H1 (cell line): ENCODE measurements around the gene NFASC. TPM values are rescaled to one million over a fixed set of nuclear protein-coding genes. Genes with fewer than 3 reads are reported as not detected.

Experiments
- CTCF ChIA-PET: fragments of 300-600 bp; sonication (Branson Sonifier 250); formaldehyde crosslinking; loops from one replicate; lab custom pipeline; 2021; ENCODE audit not compliant: partially characterized antibody; lab: Charles Lee
- POLR2A ChIA-PET: fragments of 300-600 bp; sonication (Branson Sonifier 250); formaldehyde crosslinking; loops from one replicate; lab custom pipeline; 2021; ENCODE audit warnings: inconsistent platforms; ENCODE audit not compliant: partially characterized antibody; lab: Charles Lee
- DNase-seq, 2 experiments: peaks; one replicate each; pipeline versions ENCODE4 v3.0.0 to v3.0.0-alpha.2; 2010 to 2022; ENCODE audit warnings: low spot score in 2 of 2, low read depth in 1 of 2, mixed read lengths in 1 of 2
- FAIRE-seq: peaks from 2 replicates; lab custom pipeline; 2011; peaks lifted over from hg19 to GRCh38; lab: Jason Lieb, UNC
- H2AFZ ChIP-seq: 2 replicates; pipeline ENCODE4 v1.8.1; 2012; ENCODE audit warnings: low read length, inconsistent platforms
- H2AK5ac ChIP-seq: 2 replicates; pipeline ENCODE4 v1.6.1; 2013; ENCODE audit warnings: low read depth, low read length
- H2BK120ac ChIP-seq: replicated peaks from 2 replicates; pipeline ENCODE3; 2013; ENCODE audit warnings: low read depth, low read length, inconsistent platforms
- H2BK12ac ChIP-seq: 2 replicates; pipeline ENCODE4 v1.6.1; 2013; ENCODE audit warnings: low read depth, low read length
- H2BK15ac ChIP-seq: 2 replicates; pipeline ENCODE4 v1.6.1; 2013; ENCODE audit warnings: low read length
- H2BK20ac ChIP-seq: 2 replicates; pipeline ENCODE4 v1.6.1; 2013; ENCODE audit warnings: low read length
- H2BK5ac ChIP-seq: 2 replicates; pipeline ENCODE4 v1.6.1; 2013; ENCODE audit warnings: low read depth, low read length
- H3K14ac ChIP-seq: 2 replicates; pipeline ENCODE4 v1.6.1; 2013; ENCODE audit warnings: inconsistent platforms; ENCODE audit not compliant: insufficient read length
- H3K18ac ChIP-seq: 2 replicates; pipeline ENCODE4 v1.6.1; 2013; ENCODE audit warnings: low read length; ENCODE audit errors: extremely low read depth
- H3K23ac ChIP-seq: 2 replicates; pipeline ENCODE4 v1.6.1; 2013; ENCODE audit warnings: inconsistent platforms; ENCODE audit not compliant: insufficient read length
- H3K23me2 ChIP-seq: 2 replicates; pipeline ENCODE4 v1.6.1; 2013; ENCODE audit warnings: low read depth, low read length
- H3K27ac ChIP-seq: 2 replicates; pipeline ENCODE4 v1.6.1; 2011; ENCODE audit warnings: low read depth, low read length, inconsistent platforms
- H3K27me3 ChIP-seq, 4 experiments: replicated peaks in 1 of 4; 1 replicate in 1 of 4; 2 replicates in 3 of 4; pipeline versions ENCODE4 v1.6.1 to v1.8.1; 2011 to 2013; ENCODE audit warnings: low read length in 3 of 4, mild to moderate bottlenecking in 3 of 4, inconsistent platforms in 2 of 4, mixed read lengths in 2 of 4, moderate library complexity in 1 of 4; ENCODE audit not compliant: control insufficient read depth in 3 of 4, insufficient read depth in 3 of 4; ENCODE audit errors: extremely low read depth in 1 of 4
- H3K36me3 ChIP-seq, 4 experiments: 2 replicates each; pipeline versions ENCODE4 v1.6.1 to v1.8.1; 2011 to 2013; ENCODE audit warnings: mild to moderate bottlenecking in 4 of 4, low read length in 3 of 4, moderate library complexity in 2 of 4, control low read depth in 1 of 4, inconsistent platforms in 1 of 4; ENCODE audit not compliant: insufficient read depth in 4 of 4, control insufficient read depth in 2 of 4
- H3K4ac ChIP-seq: replicated peaks from 2 replicates; pipeline ENCODE3; 2013; ENCODE audit warnings: low read length, low read depth, mixed read lengths, inconsistent platforms; ENCODE audit not compliant: insufficient read length
- H3K4me1 ChIP-seq, 4 experiments: replicated peaks in 1 of 4; 1 replicate in 1 of 4; 2 replicates in 3 of 4; pipeline versions ENCODE4 v1.6.1 to v1.8.1; 2011 to 2013; ENCODE audit warnings: low read length in 3 of 4, inconsistent platforms in 2 of 4, mixed read lengths in 1 of 4; ENCODE audit not compliant: insufficient read depth in 4 of 4, control insufficient read depth in 3 of 4
- H3K4me2 ChIP-seq, 2 experiments: 2 replicates each; pipeline versions ENCODE4 v1.6.1 to v1.8.1; 2011 to 2013; ENCODE audit warnings: low read depth in 2 of 2, low read length in 2 of 2, control low read depth in 1 of 2, inconsistent platforms in 1 of 2, mild to moderate bottlenecking in 1 of 2; ENCODE audit not compliant: insufficient read depth in 1 of 2
- H3K4me3 ChIP-seq, 4 experiments: fragments of 200-600, 300-600 bp in 1 of 4; sonication (generic), shearing (Covaris generic), sonication (Bioruptor Twin) in 1 of 4; 2 replicates each; pipeline versions ENCODE4 v1.5.1 to v1.8.1; 2011 to 2016; ENCODE audit warnings: low read length in 4 of 4, low read depth in 3 of 4, control low read depth in 2 of 4, inconsistent platforms in 2 of 4, mild to moderate bottlenecking in 2 of 4, mixed read lengths in 1 of 4, moderate library complexity in 1 of 4; ENCODE audit not compliant: insufficient read depth in 2 of 4; ENCODE audit errors: extremely low read depth in 1 of 4
- H3K56ac ChIP-seq: replicated peaks from 2 replicates; pipeline ENCODE3; 2013; ENCODE audit warnings: low read depth, mild to moderate bottlenecking, mixed read lengths, low read length, inconsistent platforms; ENCODE audit not compliant: insufficient read length
- H3K79me1 ChIP-seq: 2 replicates; pipeline ENCODE4 v1.6.1; 2013; ENCODE audit warnings: low read depth, low read length, control low read depth
- H3K79me2 ChIP-seq, 2 experiments: 2 replicates each; pipeline versions ENCODE4 v1.6.1 to v1.8.1; 2012 to 2013; ENCODE audit warnings: low read length in 2 of 2, mild to moderate bottlenecking in 2 of 2, inconsistent platforms in 1 of 2; ENCODE audit not compliant: insufficient read depth in 2 of 2, control insufficient read depth in 1 of 2
- H3K9ac ChIP-seq, 4 experiments: replicated peaks in 1 of 4; 1 replicate in 1 of 4; 2 replicates in 3 of 4; pipeline versions ENCODE4 v1.6.1 to v1.8.1; 2011 to 2013; ENCODE audit warnings: low read depth in 3 of 4, low read length in 3 of 4, control low read depth in 2 of 4, mild to moderate bottlenecking in 2 of 4, moderate library complexity in 2 of 4, inconsistent platforms in 1 of 4; ENCODE audit errors: extremely low read depth in 1 of 4
- H3K9me3 ChIP-seq, 2 experiments: 2 replicates each; pipeline versions ENCODE4 v1.6.1 to v1.8.1; 2012 to 2013; ENCODE audit warnings: mild to moderate bottlenecking in 2 of 2, moderate library complexity in 2 of 2, control low read depth in 1 of 2, inconsistent platforms in 1 of 2, low read depth in 1 of 2, low read length in 1 of 2, mixed read lengths in 1 of 2; ENCODE audit not compliant: insufficient read depth in 2 of 2
- H4K20me1 ChIP-seq, 2 experiments: replicated peaks in 1 of 2; 2 replicates each; pipeline versions ENCODE3 to v1.8.1; 2011 to 2013; ENCODE audit warnings: inconsistent platforms in 2 of 2, low read length in 2 of 2, mild to moderate bottlenecking in 1 of 2; ENCODE audit not compliant: insufficient read depth in 2 of 2, control insufficient read depth in 1 of 2
- H4K5ac ChIP-seq: 2 replicates; pipeline ENCODE4 v1.6.1; 2013; ENCODE audit warnings: low read length, low read depth, mixed read lengths, inconsistent platforms; ENCODE audit not compliant: insufficient read length
- H4K8ac ChIP-seq: 2 replicates; pipeline ENCODE4 v1.8.0; 2013; ENCODE audit warnings: mild to moderate bottlenecking, moderate library complexity, low read length, inconsistent platforms; ENCODE audit not compliant: insufficient read depth; ENCODE audit errors: extremely low read depth
- H4K91ac ChIP-seq: replicated peaks from 2 replicates; pipeline ENCODE3; 2013; ENCODE audit warnings: low read length, mixed read lengths, inconsistent platforms; ENCODE audit not compliant: insufficient read length
- WGBS, 2 experiments: shearing (Covaris generic) in 1 of 2; methylation state at CpG; one replicate each; pipeline versions ENCODE4 v1.1.6 to v1.1.7; 2013 to 2015; ENCODE audit warnings: low lambda C conversion rate in 2 of 2, mixed read lengths in 2 of 2, inconsistent platforms in 1 of 2, low coverage in 1 of 2, missing lambda C conversion rate in 1 of 2; ENCODE audit not compliant: insufficient replicate concordance in 2 of 2, insufficient coverage in 1 of 2, insufficient read length in 1 of 2; ENCODE audit errors: extremely low coverage in 1 of 2, missing lambda C conversion rate in 1 of 2; 5-methylcytosine and 5-hydroxymethylcytosine counted together
- polyA plus RNA-seq, 7 experiments: library from polyadenylated mRNA; depleted of rRNA in 3 of 7; stranded (reverse) in 5 of 7; unstranded in 2 of 7; fragments of >200 nt in 5 of 7; fragments of 200-250 nt in 2 of 7; gene quantifications; 1 replicate in 5 of 7; 2 replicates in 1 of 7; 4 replicates in 1 of 7; pipeline versions ENCODE4 v1.2.1 to v1.2.3, GENCODE V29; 2011 to 2013; ENCODE audit warnings: missing spikeins in 2 of 7, mixed read lengths in 2 of 7
- total RNA-seq: library from RNA; stranded (reverse); fragmentation: NEBNext Ultra II Directional; extraction: Animal tissue kit (Norgen Biotek cat#: 25700); gene quantifications from 2 replicates; pipeline ENCODE4 v1.2.1, GENCODE V29; 2021

Gene NFASC
- total and polyA plus RNA-seq, 2 of the 8 experiments (the other 6 are each of a cell fraction or from before 2014, with no cell fraction given), result 5.0 to 15.2 TPM

DNA sequence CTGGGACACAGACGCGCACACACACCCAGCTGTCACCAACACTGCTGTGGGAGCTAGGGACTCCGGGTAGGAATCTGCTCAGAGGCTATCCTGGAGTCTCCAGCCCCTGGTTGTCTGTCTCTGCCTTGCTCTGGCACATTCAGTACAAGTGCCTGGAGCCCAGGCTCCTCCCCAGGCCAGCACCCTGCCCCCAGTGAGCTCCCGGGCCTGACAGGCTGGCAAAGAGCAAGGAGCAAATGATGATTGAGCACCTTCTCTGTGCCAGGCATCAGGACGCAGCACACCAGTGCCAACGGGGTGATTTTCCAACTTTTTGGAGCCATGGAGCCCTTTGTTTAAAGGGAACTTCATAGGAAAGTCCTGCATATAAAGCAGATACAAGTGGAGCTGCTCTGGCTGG, 178.8 kb downstream of the NFASC start:
- Histone ChIP-seq H3K23me2 (no peaks in the 10 kb centered on the region), H3K79me1 (no peaks in the 10 kb centered on the region), H3K9ac (no peak overlapping the region), H3K18ac (no peak overlapping the region), H4K8ac (no peak overlapping the region), H2BK15ac (no peak overlapping the region; the same call in 1 of the 2 replicates), H3K4me2 (no peak overlapping the region), H3K27ac (no peak overlapping the region), H4K91ac (no peak overlapping the region), H3K23ac (no peak overlapping the region), H2BK12ac (no peak overlapping the region), H3K79me2 (no peaks in the 10 kb centered on the region), H4K5ac (no peak overlapping the region), H3K9me3 (no peaks in the 10 kb centered on the region), H3K4ac (no peak overlapping the region), H3K14ac (no peak overlapping the region), H3K36me3 (no peaks in the 10 kb centered on the region), H4K20me1 (peaks cover 2 to 3% of the 10 kb centered on the region in 2 experiments), H2AK5ac (no peak overlapping the region), H3K27me3 (peaks cover 0 to 3% (median under 1%) of the 10 kb centered on the region in 4 experiments; a peak in 2 of 7 replicates), H3K4me1 (peaks cover 4 to 15% (median 8%) of the 10 kb centered on the region in 4 experiments), H2BK120ac (no peak overlapping the region), H2BK5ac (no peak overlapping the region), H2BK20ac (no peak overlapping the region), H3K4me3 (no peak overlapping the region), H3K56ac (no peak overlapping the region), H2AFZ (no peak overlapping the region)
- CTCF ChIA-PET, result interaction anchor here (1.0 to 38.9 kb wide), 7 partner anchors 10 to 62 kb away, joined by 3 to 1336 read pairs (median 4); no protein-coding TSS in a partner anchor
- no peak for DNase-seq
- POLR2A ChIA-PET, result no interaction called here
- 79% methylated on average over 6 of the region's 6 CpGs; no CpG with 5 or more reads in 1 of the 2 experiments for WGBS, 2 experiments
- no peak for FAIRE-seq
